Heart right ventricle (tissue), 16 donors: ENCODE measurements around the gene ZBTB18. TPM values are rescaled to one million over a fixed set of nuclear protein-coding genes. Genes with fewer than 3 reads are reported as not detected.
A peak's percentile ranks its signal among the peaks of the same experiment; 100 is the strongest.

Source experiments
- ATAC-seq, 8 donors: fragments of 200-7000 bp; cut with Tn5 transposase; one replicate each; pipeline ENCODE4 v1.9.1; 2020; ENCODE audit warnings: mild to moderate bottlenecking in 8 of 8, moderate library complexity in 8 of 8, moderate number of reproducible peaks in 1 of 8
- DNase-seq, 2 donors: peaks; one replicate each; pipeline ENCODE4 v3.0.0-alpha.2; 2020
- H3K27ac ChIP-seq, 10 donors: fragments of 200-600 bp; sonication (generic) in 2 of 10; one replicate each; pipeline versions ENCODE4 v1.5.0 to v1.8.0; 2020 to 2022; ENCODE audit warnings: mild to moderate bottlenecking in 3 of 10
- H3K27me3 ChIP-seq, 7 donors: fragments of 200-600 bp; one replicate each; pipeline ENCODE4 v1.8.0; 2021 to 2022; ENCODE audit warnings: mild to moderate bottlenecking in 2 of 7
- H3K36me3 ChIP-seq, 9 donors: fragments of 200-600 bp; sonication (generic) in 1 of 9; one replicate each; pipeline versions ENCODE4 v1.5.0 to v1.8.0; 2020 to 2022; ENCODE audit warnings: mild to moderate bottlenecking in 2 of 9
- H3K4me1 ChIP-seq, 9 donors: fragments of 200-600 bp; sonication (generic) in 1 of 9; one replicate each; pipeline versions ENCODE4 v1.5.0 to v1.8.0; 2020 to 2022; ENCODE audit warnings: mild to moderate bottlenecking in 4 of 9
- H3K4me3 ChIP-seq, 10 donors: fragments of 200-600 bp; sonication (generic) in 2 of 10; one replicate each; pipeline versions ENCODE4 v1.5.0 to v1.8.0; 2020 to 2022; ENCODE audit warnings: mild to moderate bottlenecking in 7 of 10, moderate library complexity in 2 of 10
- H3K9me3 ChIP-seq, 11 donors: fragments of 200-600 bp in 10 of 11; sonication (generic) in 2 of 11; one replicate each; pipeline versions ENCODE4 v1.5.0 to v1.8.0; 2013 to 2022; ENCODE audit warnings: mild to moderate bottlenecking in 2 of 11, control low read depth in 1 of 11, moderate library complexity in 1 of 11
- CTCF ChIP-seq, 9 donors: fragments of 200-600 bp; sonication (generic) in 2 of 9; IDR thresholded peaks; one replicate each; pipeline versions ENCODE4 v1.5.0 to v1.8.0; 2021 to 2022; ENCODE audit warnings: antibody characterized with exemption in 9 of 9, mild to moderate bottlenecking in 5 of 9, moderate library complexity in 1 of 9
- WGBS, 2 donors: extraction: QIAGEN DNeasy Blood & Tissue Kit; methylation state at CpG; one replicate each; pipeline ENCODE4 v1.1.7; 2013; ENCODE audit warnings: inconsistent platforms in 1 of 2; 5-methylcytosine and 5-hydroxymethylcytosine counted together
- intact Hi-C, 10 donors: fragments of 100-400 bp; cut with DNase I; formaldehyde crosslinking; loops; one replicate each; pipeline versions ENCODE4 v1.11.1 to v1.14.2; 2022
- long read RNA-seq, 3 donors: library from polyadenylated mRNA; unstranded; transcript quantifications; one replicate each; pipeline ENCODE4 v2.0.0, GENCODE V29; 2020 to 2021
- polyA plus RNA-seq, 2 donors: library from polyadenylated mRNA; stranded (reverse); fragments of 200-250 nt; gene quantifications; one replicate each; pipeline ENCODE4 v1.2.3, GENCODE V29; 2013
- total RNA-seq, 10 donors: library from RNA; stranded (reverse); fragmentation: NEBNext Ultra II Directional in 3 of 10; extraction: Animal tissue kit (Norgen Biotek cat#: 25700) in 3 of 10; gene quantifications; one replicate each; pipeline versions ENCODE4 v1.2.1 to v1.2.4, GENCODE V29; 2021 to 2023
- donor health status: Arrhythmogenic right ventricular cardiomyopathy.
- donor health status: ischemic (EF 13 %, LVEDD 7.1; RV severe dilation, severe dysfunction).
- donor health status: healthy with polysubstance abuse.
- donor health status: DM: no; HTN: yes; CAD: no.
- donor health status: DM: no; HTN: no; CAD: no.
- donor health status: ischemic (EF 25% LVEDD 6.9; RV normal size, moderate dysfunction).
- donor health status: ischemic (EF 25% LVEDD 5.7; RV mildly dilated, moderate dysfunction).
- donor health status: healthy.
- donor health status: DM: yes; HTN: yes; CAD: no.
- donor health status: Ischemic cardiomyopathy.
- donor health status: ischemic (EF 35%, LVEDD 5.7; RV mildly dilated, moderate dysfunction).
- donor health status: nonischemic (EF 11% LVEDD 7.7; RV severe dilation, severe dysfunction).
- donor health status: DM: yes; HTN: yes; CAD: no.
- donor health status: PGD.
- donor health status: ischemic (EF 29% LVEDD 5.4; RV normal size, mild dysfunction).
- donor health status: nonischemic (EF 23%, LVEDD 6.1; RV moderate dilation, normal function).

Gene ZBTB18
- 10 to 100 TPM; 17.7 to 33.7 (median 20.8) TPM for total RNA-seq
- 10 to 100 TPM in 1 of 2 donors, 1 to 10 TPM in 1; 7.5 to 13.1 TPM for polyA plus RNA-seq
- long read RNA-seq, donor 1, partial matches to known transcripts, result 0 of 3 reads
- long read RNA-seq, donor 1, other reads (novel, unspliced or antisense), result 3 of 3 reads
- long read RNA-seq, donor 2, partial matches to known transcripts, result 2 of 2 reads
- long read RNA-seq, donor 2, other reads (novel, unspliced or antisense), result 0 of 2 reads
- long read RNA-seq, donor 3, result 0 reads

GRCh38 chr1:244050835-244051444 lies at the start of gene ZBTB18:
ZBTB18 (plus strand) TSS chr1:244051283; CDS start chr1:244051432, 149 bp downstream.
- Histone ChIP-seq H3K9me3 (no peaks in the 10 kb centered on the region), H3K4me3 (peak within 1 kb of the TSS in 9 of 10 donors; percentile 61 to 93 (median 75)), H3K27ac (peak within 1 kb of the TSS in 8 of 10 donors; percentile 65 to 91 (median 77)), H3K27me3 (no peaks in the 10 kb centered on the region), H3K36me3 (peaks cover 0 to 26% (median 21%) of the 10 kb centered on the region in 9 donors), H3K4me1 (peaks cover 0 to 52% (median 35%) of the 10 kb centered on the region in 9 donors)
- intact Hi-C loops, result loop anchor here in 4 of 10 donors (2.0 to 10.0 kb wide), 4 partner anchors 220 to 706 kb away; no protein-coding TSS in a partner anchor
- 11 to 14% methylated on average over 4 of the region's 4 CpGs for WGBS, 2 donors
- no peak for TF ChIP-seq CTCF (IDR thresholded peaks at IDR 0.05)
- peak in 1 of 2 donors; percentile 29 for DNase-seq
- ATAC-seq, result no peak

- Histone ChIP-seq H3K27ac (no peak overlapping the region), H3K4me3 (no peak overlapping the region), H3K27me3 (no peaks in the 10 kb centered on the region), H3K9me3 (no peaks in the 10 kb centered on the region), H3K36me3 (no peaks in the 10 kb centered on the region), H3K4me1 (peaks cover 0 to 5% (median 0%) of the 10 kb centered on the region in 9 donors)
- intact Hi-C loops, result no loop called here
- no peak for ATAC-seq
- 62 to 66% methylated on average over 3 of the region's 3 CpGs for WGBS, 2 donors
- DNase-seq, result no peak
- no peak for TF ChIP-seq CTCF (IDR thresholded peaks at IDR 0.05)
Observed at GRCh38 chr1:244002721-244003120, 48.4 kb upstream of the ZBTB18 start.

- DNase-seq, result no peak
- Histone ChIP-seq H3K27me3 (no peaks in the 10 kb centered on the region), H3K4me3 (no peak overlapping the region), H3K27ac (no peak overlapping the region), H3K36me3 (no peaks in the 10 kb centered on the region), H3K9me3 (no peaks in the 10 kb centered on the region), H3K4me1 (peaks cover 0 to 5% (median 0%) of the 10 kb centered on the region in 9 donors)
- no peak for ATAC-seq
- WGBS, 2 donors, result 90 to 91% methylated on average over 3 of the region's 3 CpGs
- no peak for TF ChIP-seq CTCF (IDR thresholded peaks at IDR 0.05)
- intact Hi-C loops, result no loop called here
Observed at GRCh38 chr1:244005455-244005854, 45.6 kb upstream of the ZBTB18 start.

GRCh38 chr1:244006381-244006901 lies 44.6 kb upstream of the ZBTB18 start:
- Histone ChIP-seq H3K27me3 (peaks cover 0 to 3% (median 0%) of the 10 kb centered on the region in 7 donors), H3K4me3 (no peak overlapping the region), H3K36me3 (no peaks in the 10 kb centered on the region), H3K9me3 (no peaks in the 10 kb centered on the region), H3K27ac (no peak overlapping the region), H3K4me1 (peaks cover 0 to 14% (median 2%) of the 10 kb centered on the region in 9 donors)
- WGBS, 2 donors, result 60 to 62% methylated on average over 3 of the region's 3 CpGs
- no peak for DNase-seq
- ATAC-seq, result no peak
- intact Hi-C loops, result no loop called here
- TF ChIP-seq CTCF (IDR thresholded peaks at IDR 0.05), result no peak
